GM18868 (cell line): ENCODE measurements around the gene IL26.

Experiments used
- ATAC-seq: cut with Tn5 transposase; IDR thresholded peaks from one replicate; pipeline ENCODE4 v1.9.1; 2021; ENCODE audit warnings: mild to moderate bottlenecking, moderate library complexity; ENCODE audit not compliant: unreplicated experiment

Gene IL26

DNA sequence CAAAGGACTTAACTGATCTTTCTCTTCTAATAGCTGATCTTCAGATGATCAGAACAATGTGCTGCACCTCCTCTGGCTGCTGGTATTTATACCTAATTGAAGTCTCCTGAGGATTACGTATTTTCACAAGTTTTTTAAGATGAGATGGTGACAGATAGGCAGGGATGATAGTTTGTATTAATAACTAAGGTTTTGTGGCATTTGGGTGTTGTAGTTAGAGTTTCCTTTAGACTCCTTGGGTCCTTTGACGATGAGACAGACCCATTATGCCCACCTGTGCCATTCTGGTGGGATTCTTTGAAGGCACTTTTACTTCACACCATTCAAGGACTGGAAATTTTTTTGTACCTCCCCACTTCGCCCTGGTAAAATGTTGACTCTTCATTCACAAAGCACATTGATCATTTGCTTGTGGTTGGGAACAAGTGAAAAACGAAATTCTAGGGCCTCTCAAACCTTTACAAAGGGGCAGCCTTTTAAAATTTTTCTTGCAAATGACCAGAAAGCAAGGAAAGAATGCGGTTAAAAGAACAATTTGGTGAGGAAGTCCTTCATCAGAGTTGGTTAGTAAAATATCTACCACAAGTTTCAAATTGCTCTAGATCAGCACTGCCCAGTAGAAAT, 65.8 kb downstream of the IL26 start, which contains the start of gene IFNG:
IFNG (minus strand) TSS at position 60 of the 624 bp plus-strand sequence. CDS start 125 bp downstream, outside the sequence.
- no peak for ATAC-seq

DNA sequence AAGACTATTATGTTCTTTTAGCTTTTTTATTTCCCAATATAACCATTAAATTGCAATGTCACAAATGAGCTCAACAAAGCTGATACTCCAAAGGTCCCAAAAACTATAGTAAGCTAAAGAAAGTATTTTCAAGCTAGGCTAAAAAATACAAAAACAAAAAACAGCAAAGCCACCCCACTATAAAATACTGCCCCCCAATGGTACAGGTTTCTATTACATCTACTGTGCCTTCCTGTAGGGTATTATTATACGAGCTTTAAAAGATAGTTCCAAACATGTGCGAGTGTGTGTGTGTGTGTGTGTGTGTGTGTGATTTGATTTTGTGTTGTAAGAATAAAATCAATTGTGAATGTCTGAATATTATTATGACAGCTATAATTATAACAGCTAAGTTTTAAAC, 67.2 kb downstream of the IL26 start:
- ATAC-seq: no peak

GRCh38 chr12:68157380-68157779, 68.2 kb downstream of the IL26 start:
- ATAC-seq: no peak

DNA sequence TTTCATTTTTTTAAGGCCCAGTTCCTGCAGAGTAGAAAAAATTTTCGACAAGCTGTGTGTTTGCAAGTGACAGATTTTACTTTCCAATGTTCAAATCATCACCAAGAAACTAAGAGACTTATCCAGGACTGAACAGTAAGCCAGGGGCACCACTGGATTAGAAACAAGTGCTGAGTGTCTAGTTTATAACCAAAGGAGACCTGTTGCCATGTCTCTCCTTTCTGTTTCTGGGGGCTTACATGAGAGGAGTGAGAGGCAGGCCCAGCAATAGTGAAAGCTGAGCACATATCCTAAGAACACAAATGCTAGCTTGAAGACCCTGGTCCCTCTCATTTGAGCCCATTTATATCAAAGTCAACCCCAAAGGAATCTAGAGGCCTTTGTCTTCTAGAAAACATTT, 69.0 kb downstream of the IL26 start:
- ATAC-seq: no peak

DNA sequence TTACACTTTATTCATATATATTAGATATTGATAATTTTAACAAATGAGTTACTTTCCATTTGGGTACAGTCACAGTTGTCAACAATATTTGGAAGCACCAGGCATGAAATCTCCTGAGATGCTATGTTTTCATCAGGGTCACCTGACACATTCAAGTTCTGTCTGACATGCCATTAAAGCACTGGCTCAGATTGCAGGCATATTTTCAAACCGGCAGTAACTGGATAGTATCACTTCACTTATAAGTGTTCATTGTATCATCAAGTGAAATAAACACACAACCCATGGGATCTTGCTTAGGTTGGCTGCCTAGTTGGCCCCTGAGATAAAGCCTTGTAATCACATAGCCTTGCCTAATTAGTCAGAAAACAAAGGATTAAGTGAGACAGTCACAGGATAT, 70.8 kb downstream of the IL26 start:
- no peak for ATAC-seq
